CD4-positive, alpha-beta memory T cell (primary cell): Measurements from ENCODE around the gene SESN1. TPM values are rescaled to one million over a fixed set of nuclear protein-coding genes. Genes with fewer than 3 reads are reported as not detected.
A peak's percentile ranks its signal among the peaks of the same experiment; 100 is the strongest.
"Not testable (repeated sequence)": the region's sequence is repeated elsewhere in the genome, so short reads cannot be mapped to it uniquely, and the experiment has no call there.

ENCODE experiments used
- CTCF ChIA-PET: fragments of 350-600 bp; sonication (Branson Sonifier 250); formaldehyde crosslinking; loops from one replicate; lab custom pipeline; 2021; ENCODE audit warnings: inconsistent platforms; ENCODE audit not compliant: partially characterized antibody; lab: Charles Lee
- POLR2A ChIA-PET: fragments of 350-600 bp; sonication (Branson Sonifier 250); formaldehyde crosslinking; loops from one replicate; lab custom pipeline; 2021; ENCODE audit not compliant: partially characterized antibody; lab: Charles Lee
- DNase-seq, 5 donors: peaks; one replicate each; pipeline versions ENCODE4 v3.0.0 to v3.0.0-alpha.2; 2020 to 2022; ENCODE audit warnings: mixed read lengths in 1 of 5
- H3K27ac ChIP-seq: one replicate; pipeline ENCODE4 v1.7.0; 2013; ENCODE audit warnings: low read depth, low read length
- H3K27me3 ChIP-seq: 2 replicates; pipeline ENCODE4 v1.7.0; 2013; ENCODE audit warnings: mild to moderate bottlenecking, low read length, moderate library complexity; ENCODE audit not compliant: insufficient read depth
- H3K36me3 ChIP-seq: 2 replicates; pipeline ENCODE4 v1.7.0; 2013; ENCODE audit warnings: mild to moderate bottlenecking, low read length, moderate library complexity; ENCODE audit not compliant: insufficient read depth
- H3K4me1 ChIP-seq: 2 replicates; pipeline ENCODE4 v1.7.0; 2013; ENCODE audit warnings: mild to moderate bottlenecking, low read length, moderate library complexity; ENCODE audit not compliant: insufficient read depth
- H3K4me3 ChIP-seq, 2 donors: one replicate each; pipeline ENCODE4 v1.7.0; 2013; ENCODE audit warnings: low read length in 2 of 2, mild to moderate bottlenecking in 1 of 2
- H3K9me3 ChIP-seq, 2 donors: one replicate each; pipeline ENCODE4 v1.7.0; 2013; ENCODE audit warnings: low read length in 2 of 2, control low read depth in 1 of 2; ENCODE audit not compliant: control insufficient read depth in 1 of 2
- H3K27ac Mint-ChIP-seq, 7 donors: one replicate each; pipeline ENCODE4 v1.8.0; 2020 to 2021; ENCODE audit warnings: mixed read lengths in 7 of 7, mild to moderate bottlenecking in 6 of 7, inconsistent platforms in 3 of 7, moderate library complexity in 3 of 7
- H3K27me3 Mint-ChIP-seq, 2 donors: one replicate each; pipeline ENCODE4 v1.8.0; 2020 to 2021; ENCODE audit warnings: mixed read lengths in 2 of 2
- H3K36me3 Mint-ChIP-seq, 2 donors: one replicate each; pipeline ENCODE4 v1.8.0; 2020 to 2021; ENCODE audit warnings: mixed read lengths in 2 of 2, inconsistent platforms in 1 of 2, mild to moderate bottlenecking in 1 of 2
- H3K4me1 Mint-ChIP-seq, 4 donors: one replicate each; pipeline ENCODE4 v1.8.0; 2020 to 2021; ENCODE audit warnings: mixed read lengths in 4 of 4, mild to moderate bottlenecking in 1 of 4
- H3K4me3 Mint-ChIP-seq, 8 donors: one replicate each; pipeline ENCODE4 v1.8.0; 2020 to 2021; ENCODE audit warnings: mixed read lengths in 8 of 8, mild to moderate bottlenecking in 7 of 8, moderate library complexity in 6 of 8, inconsistent platforms in 3 of 8
- H3K9me3 Mint-ChIP-seq, 8 donors: one replicate each; pipeline ENCODE4 v1.8.0; 2020 to 2021; ENCODE audit warnings: mixed read lengths in 8 of 8, mild to moderate bottlenecking in 5 of 8, inconsistent platforms in 3 of 8, moderate library complexity in 1 of 8
- intact Hi-C: fragments of 100-400 bp; cut with micrococcal nuclease; formaldehyde crosslinking; loops from one replicate; pipeline ENCODE4 v1.15.1; 2023
- polyA plus RNA-seq, 2 donors: library from polyadenylated mRNA; unstranded; fragments of 300-500 nt; fragmentation: Illumina TruSeq; gene quantifications; one replicate each; pipeline ENCODE4 v1.2.3, GENCODE V29; 2021
- total RNA-seq, 2 experiments: library from RNA; stranded (reverse); gene quantifications; one replicate each; pipeline ENCODE4 v1.2.3, GENCODE V29; 2021

Gene SESN1
- total and polyA plus RNA-seq, 4 experiments from 2014 or later, result 37.0 to 51.7 (median 46.5) TPM

DNA sequence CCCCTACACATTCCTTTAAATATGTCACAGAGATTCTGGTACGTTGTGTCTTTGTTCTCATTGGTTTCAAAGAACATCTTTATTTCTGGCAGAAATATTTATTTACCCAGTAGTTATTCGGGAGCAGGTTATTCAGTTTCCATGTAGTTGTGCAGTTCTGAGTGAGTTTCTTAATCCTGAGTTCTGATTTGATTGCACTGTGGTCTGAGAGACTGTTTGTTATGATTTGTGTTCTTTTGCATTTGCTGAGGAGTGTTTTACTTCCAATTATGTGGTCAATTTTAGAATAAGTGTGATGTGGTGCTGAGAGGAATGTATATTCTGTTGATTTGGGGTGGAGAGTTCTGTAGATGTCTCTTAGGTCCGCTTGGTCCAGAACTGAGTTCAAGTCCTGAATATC is 18.0 kb upstream of the SESN1 start:
- Mint-ChIP-seq H3K36me3 (peaks cover 0 to 24% of the 10 kb centered on the region in 2 donors), H3K9me3 (peaks cover 0 to 14% (median 0%) of the 10 kb centered on the region in 8 donors)
- intact Hi-C loops, H3K4me3 ChIP-seq, POLR2A ChIA-PET, H3K27ac ChIP-seq, H3K4me1 Mint-ChIP-seq, H3K27ac Mint-ChIP-seq, H3K27me3 Mint-ChIP-seq, H3K4me1 ChIP-seq, CTCF ChIA-PET, DNase-seq, H3K9me3 ChIP-seq, H3K36me3 ChIP-seq, H3K4me3 Mint-ChIP-seq, H3K27me3 ChIP-seq: not testable (repeated sequence)

DNA sequence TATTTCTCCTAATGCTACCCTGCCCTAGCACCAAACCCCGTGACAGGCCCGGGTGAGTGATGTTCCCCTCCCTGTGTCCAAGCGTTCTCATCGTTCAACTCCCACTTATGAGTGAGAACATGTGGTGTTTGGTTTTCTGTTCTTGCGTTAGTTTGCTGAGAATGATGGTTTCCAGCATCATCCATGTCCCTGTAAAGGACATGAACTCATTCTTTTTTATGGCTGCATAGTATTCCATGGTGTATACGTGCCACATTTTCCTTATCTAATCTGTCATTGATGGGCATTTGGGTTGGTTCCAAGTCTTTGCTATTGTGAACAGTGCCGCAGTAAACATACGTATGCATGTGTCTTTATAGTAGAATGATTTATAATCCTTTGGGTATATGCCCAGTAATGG is 15.0 kb upstream of the SESN1 start:
- CTCF ChIA-PET, H3K36me3 ChIP-seq, H3K4me3 ChIP-seq, H3K4me3 Mint-ChIP-seq, DNase-seq, H3K27ac ChIP-seq, H3K4me1 ChIP-seq, intact Hi-C loops, H3K27me3 Mint-ChIP-seq, POLR2A ChIA-PET, H3K4me1 Mint-ChIP-seq, H3K9me3 ChIP-seq, H3K27me3 ChIP-seq: not testable (repeated sequence)
- peaks cover 0 to 14% (median 0%) of the 10 kb centered on the region in 8 donors for H3K9me3 Mint-ChIP-seq
- peak overlapping the region in 1 of 7 donors; percentile 35 for H3K27ac Mint-ChIP-seq
- peaks cover 0 to 24% of the 10 kb centered on the region in 2 donors for H3K36me3 Mint-ChIP-seq

DNA sequence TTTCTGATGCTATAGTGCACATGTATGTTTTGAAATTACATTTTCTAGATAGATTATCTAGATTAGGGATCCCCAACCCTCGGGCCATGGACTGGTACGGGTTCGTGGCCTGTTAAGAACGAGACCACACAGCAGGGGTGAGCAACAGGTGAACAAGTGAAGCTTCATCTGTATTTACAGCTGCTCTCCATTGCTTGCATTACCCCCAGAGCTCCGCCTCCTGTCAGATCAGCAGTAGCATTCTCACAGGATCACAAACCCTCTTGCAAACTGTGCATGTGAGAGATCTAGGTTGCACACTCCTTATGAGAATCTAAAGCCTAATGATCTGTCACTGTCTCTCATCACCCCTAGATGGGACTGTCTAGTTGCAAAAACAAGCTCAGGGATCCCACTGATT is 11.0 kb upstream of the SESN1 start:
- POLR2A ChIA-PET, result no interaction called here
- Histone ChIP-seq H3K4me3 (no peak overlapping the region), H3K36me3 (no peaks in the 10 kb centered on the region), H3K27me3 (no peaks in the 10 kb centered on the region), H3K4me1 (no peaks in the 10 kb centered on the region), H3K9me3 (no peaks in the 10 kb centered on the region), H3K27ac (no peak overlapping the region)
- CTCF ChIA-PET, result interaction anchor here (1.5 kb wide), 1 partner anchor 11 kb away, joined by 3 read pairs; the partner anchor contains the start of genes CEP57L1 and SESN1
- intact Hi-C loops, result no loop called here
- Mint-ChIP-seq H3K4me3 (no peak overlapping the region), H3K36me3 (peaks cover 0 to 10% of the 10 kb centered on the region in 2 donors), H3K4me1 (no peaks in the 10 kb centered on the region), H3K27ac (no peak overlapping the region), H3K27me3 (no peaks in the 10 kb centered on the region), H3K9me3 (peaks cover 0 to 7% (median 0%) of the 10 kb centered on the region in 8 donors)
- no peak for DNase-seq

- H3K27me3 Mint-ChIP-seq, result no peaks in the 10 kb centered on the region
- no peaks in the 10 kb centered on the region for H3K4me1 ChIP-seq
- H3K9me3 Mint-ChIP-seq, result no peaks in the 10 kb centered on the region
- no peak overlapping the region for H3K27ac ChIP-seq
- ChIA-PET POLR2A (interaction anchor here (0.9 kb wide), 1 partner anchor 279 kb away, joined by 3 read pairs; no protein-coding TSS in a partner anchor), CTCF (no interaction called here)
- no peaks in the 10 kb centered on the region for H3K9me3 ChIP-seq
- no peaks in the 10 kb centered on the region for H3K4me1 Mint-ChIP-seq
- no peaks in the 10 kb centered on the region for H3K36me3 Mint-ChIP-seq
- H3K4me3 ChIP-seq, result no peak overlapping the region
- H3K27ac Mint-ChIP-seq, result no peak overlapping the region
- H3K4me3 Mint-ChIP-seq, result no peak overlapping the region
- intact Hi-C loops, result no loop called here
- H3K36me3 ChIP-seq, result no peaks in the 10 kb centered on the region
- no peaks in the 10 kb centered on the region for H3K27me3 ChIP-seq
- no peak for DNase-seq
Measured at GRCh38 chr6:109104512-109104911, 9.9 kb upstream of the SESN1 start.

DNA sequence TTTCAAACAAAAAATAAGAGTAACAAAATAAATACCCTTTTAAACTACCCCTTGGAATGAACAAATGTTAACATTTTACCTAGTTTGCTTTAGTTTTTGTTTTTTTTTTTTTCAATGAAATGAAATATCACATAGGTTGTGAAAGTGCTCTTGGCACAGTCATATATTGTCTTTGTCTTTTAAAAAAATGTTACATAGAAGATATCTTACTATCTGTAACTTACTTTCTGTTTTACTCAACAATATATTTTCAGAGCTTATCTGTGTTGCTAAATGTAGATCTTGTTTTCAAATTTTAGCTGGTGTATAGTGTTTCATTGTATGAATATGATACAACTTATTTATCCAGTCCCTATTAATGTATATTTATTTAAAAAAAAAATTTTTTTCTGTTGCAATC is 9.3 kb upstream of the SESN1 start:
- DNase-seq, result no peak
- Mint-ChIP-seq H3K36me3 (no peaks in the 10 kb centered on the region), H3K27ac (no peak overlapping the region), H3K27me3 (no peaks in the 10 kb centered on the region), H3K4me3 (no peak overlapping the region), H3K4me1 (peaks cover 0 to 2% (median 0%) of the 10 kb centered on the region in 4 donors), H3K9me3 (no peaks in the 10 kb centered on the region)
- H3K4me1 ChIP-seq, result no peaks in the 10 kb centered on the region
- H3K27me3 ChIP-seq, result no peaks in the 10 kb centered on the region
- intact Hi-C loops, result loop anchor here (1.0 kb wide), 1 partner anchor 9 kb away; the partner anchor contains the start of gene CEP57L1
- CTCF ChIA-PET, result no interaction called here
- POLR2A ChIA-PET, result no interaction called here
- H3K9me3 ChIP-seq, result no peaks in the 10 kb centered on the region
- H3K27ac ChIP-seq, result no peak overlapping the region
- H3K4me3 ChIP-seq, result no peak overlapping the region
- no peaks in the 10 kb centered on the region for H3K36me3 ChIP-seq

DNA sequence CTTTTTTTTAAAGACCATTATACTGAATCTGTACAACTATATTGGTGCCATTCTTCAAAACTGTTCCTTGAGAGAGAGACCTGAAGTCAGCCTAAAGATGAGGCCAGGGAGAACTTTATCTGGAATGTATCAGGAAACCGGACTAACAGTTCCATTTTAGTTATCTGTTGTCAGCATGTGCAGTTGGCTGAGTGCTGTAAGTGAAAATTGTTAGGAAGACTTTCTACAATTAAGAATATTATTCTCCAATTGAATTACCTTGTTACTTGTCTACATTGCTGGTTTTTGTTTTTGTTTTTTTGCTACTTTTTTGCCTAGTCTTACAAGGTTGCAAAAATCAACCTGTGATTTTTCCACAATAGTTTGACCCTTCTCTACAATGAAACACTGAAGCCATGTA is 8.1 kb upstream of the SESN1 start:
- no peaks in the 10 kb centered on the region for H3K36me3 ChIP-seq
- intact Hi-C loops, result loop anchor here (1.0 kb wide), 1 partner anchor 7 kb away; the partner anchor contains the start of gene CEP57L1
- POLR2A ChIA-PET, result no interaction called here
- H3K36me3 Mint-ChIP-seq, result no peaks in the 10 kb centered on the region
- H3K27me3 Mint-ChIP-seq, result no peaks in the 10 kb centered on the region
- H3K4me1 Mint-ChIP-seq, result peaks cover 0 to 2% (median 0%) of the 10 kb centered on the region in 4 donors
- DNase-seq, result no peak
- no peak overlapping the region for H3K4me3 ChIP-seq
- H3K27me3 ChIP-seq, result no peaks in the 10 kb centered on the region
- H3K27ac Mint-ChIP-seq, result no peak overlapping the region
- H3K9me3 Mint-ChIP-seq, result no peaks in the 10 kb centered on the region
- H3K4me3 Mint-ChIP-seq, result no peak overlapping the region
- no peaks in the 10 kb centered on the region for H3K9me3 ChIP-seq
- H3K27ac ChIP-seq, result no peak overlapping the region
- CTCF ChIA-PET, result no interaction called here
- no peaks in the 10 kb centered on the region for H3K4me1 ChIP-seq

DNA sequence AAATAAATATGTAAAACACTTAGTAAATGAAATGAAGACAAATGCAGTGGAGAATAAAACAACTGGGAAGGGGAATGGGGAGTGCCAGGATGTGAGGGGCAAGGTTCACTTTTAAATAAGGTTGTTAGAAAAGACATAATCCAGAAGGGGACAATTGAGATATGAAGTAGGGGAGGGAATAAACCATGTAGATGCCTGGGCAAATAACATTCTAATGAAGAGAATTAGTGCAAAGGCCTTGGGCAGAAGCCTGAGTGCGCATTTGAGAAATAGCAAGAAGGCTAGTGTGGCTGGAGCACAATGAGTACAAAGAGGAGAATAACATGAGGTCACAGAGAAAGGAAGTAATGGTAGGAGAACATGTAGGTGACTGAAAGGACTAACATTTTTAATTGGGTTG is 3.0 kb upstream of the SESN1 start:
- no peaks in the 10 kb centered on the region for H3K9me3 Mint-ChIP-seq
- H3K4me1 Mint-ChIP-seq, result peaks cover 15 to 35% (median 24%) of the 10 kb centered on the region in 4 donors
- H3K9me3 ChIP-seq, result no peaks in the 10 kb centered on the region
- H3K4me1 ChIP-seq, result peaks cover 23% of the 10 kb centered on the region
- no peak for DNase-seq
- H3K27ac ChIP-seq, result no peak overlapping the region
- intact Hi-C loops, result loop anchor here (5.0 to 10.0 kb wide), 4 partner anchors 833 to 1857 kb away; partner anchors contain the start of genes GTF3C6, SEC63 and SNX3
- H3K4me3 Mint-ChIP-seq, result no peak overlapping the region
- H3K27ac Mint-ChIP-seq, result no peak overlapping the region
- POLR2A ChIA-PET, result no interaction called here
- H3K36me3 ChIP-seq, result no peaks in the 10 kb centered on the region
- peaks cover 0 to 10% of the 10 kb centered on the region in 2 donors for H3K36me3 Mint-ChIP-seq
- CTCF ChIA-PET, result no interaction called here
- no peaks in the 10 kb centered on the region for H3K27me3 ChIP-seq
- no peak overlapping the region for H3K4me3 ChIP-seq
- H3K27me3 Mint-ChIP-seq, result no peaks in the 10 kb centered on the region
